Measurements from ENCODE around the gene PDLIM1. TPM values are rescaled to one million over a fixed set of nuclear protein-coding genes. Genes with fewer than 3 reads are reported as not detected.

Gene PDLIM1
- total and polyA plus RNA-seq, 11 donors = 225 to 434 (median 330) TPM

DNA sequence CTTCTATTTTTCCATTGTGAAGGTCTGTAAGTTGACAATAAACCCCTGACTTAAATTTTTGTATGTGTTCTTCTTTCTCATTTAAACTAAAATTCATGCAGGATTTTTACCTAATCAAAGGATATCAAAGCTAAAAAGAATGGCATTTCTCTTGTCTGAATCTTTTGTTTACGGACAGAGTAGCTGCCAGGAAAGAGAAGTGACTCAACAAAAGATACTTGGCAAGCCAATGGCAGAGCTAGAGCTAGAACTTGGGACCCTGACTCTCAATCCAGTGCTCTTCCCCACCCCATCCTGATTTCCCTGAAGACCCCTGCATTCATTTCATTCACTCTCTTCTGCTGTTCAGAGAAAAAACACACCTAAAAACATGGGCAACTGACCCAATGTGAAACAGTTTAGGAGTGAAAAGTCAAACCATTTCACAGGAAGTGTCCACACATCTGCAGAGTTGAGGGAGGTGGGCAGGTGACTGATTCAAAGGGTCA, 40.2 kb upstream of the PDLIM1 start:
- Histone ChIP-seq H3K27me3 (no peaks in the 10 kb centered on the region), H3K4me1 (peaks cover 10 to 79% (median 46%) of the 10 kb centered on the region in 12 donors), H3K27ac (peak overlapping the region in 6 of 12 donors; percentile 9 to 89 (median 44)), H3K36me3 (peaks cover 0 to 88% (median 23%) of the 10 kb centered on the region in 9 donors), H3K9me3 (no peaks in the 10 kb centered on the region), H3K4me3 (no peak overlapping the region)
- WGBS, 4 donors = 55 to 76% (median 69%) methylated on average over 1 of the region's 1 CpG
- no peak for ATAC-seq
- TF ChIP-seq POLR2A (IDR thresholded peaks at IDR 0.05) = no peak
- TF ChIP-seq, protein P1, sequence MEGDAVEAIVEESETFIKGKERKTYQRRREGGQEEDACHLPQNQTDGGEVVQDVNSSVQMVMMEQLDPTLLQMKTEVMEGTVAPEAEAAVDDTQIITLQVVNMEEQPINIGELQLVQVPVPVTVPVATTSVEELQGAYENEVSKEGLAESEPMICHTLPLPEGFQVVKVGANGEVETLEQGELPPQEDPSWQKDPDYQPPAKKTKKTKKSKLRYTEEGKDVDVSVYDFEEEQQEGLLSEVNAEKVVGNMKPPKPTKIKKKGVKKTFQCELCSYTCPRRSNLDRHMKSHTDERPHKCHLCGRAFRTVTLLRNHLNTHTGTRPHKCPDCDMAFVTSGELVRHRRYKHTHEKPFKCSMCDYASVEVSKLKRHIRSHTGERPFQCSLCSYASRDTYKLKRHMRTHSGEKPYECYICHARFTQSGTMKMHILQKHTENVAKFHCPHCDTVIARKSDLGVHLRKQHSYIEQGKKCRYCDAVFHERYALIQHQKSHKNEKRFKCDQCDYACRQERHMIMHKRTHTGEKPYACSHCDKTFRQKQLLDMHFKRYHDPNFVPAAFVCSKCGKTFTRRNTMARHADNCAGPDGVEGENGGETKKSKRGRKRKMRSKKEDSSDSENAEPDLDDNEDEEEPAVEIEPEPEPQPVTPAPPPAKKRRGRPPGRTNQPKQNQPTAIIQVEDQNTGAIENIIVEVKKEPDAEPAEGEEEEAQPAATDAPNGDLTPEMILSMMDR (IDR thresholded peaks at IDR 0.05) = no peak
- no peak for DNase-seq
- intact Hi-C loops (cut with DNase I) = loop anchor here in 5 of 10 donors (5.0 to 10.0 kb wide), 3 partner anchors 39 to 66 kb away; partner anchors contain the start of gene PDLIM1 (in 3 of the 5)

DNA sequence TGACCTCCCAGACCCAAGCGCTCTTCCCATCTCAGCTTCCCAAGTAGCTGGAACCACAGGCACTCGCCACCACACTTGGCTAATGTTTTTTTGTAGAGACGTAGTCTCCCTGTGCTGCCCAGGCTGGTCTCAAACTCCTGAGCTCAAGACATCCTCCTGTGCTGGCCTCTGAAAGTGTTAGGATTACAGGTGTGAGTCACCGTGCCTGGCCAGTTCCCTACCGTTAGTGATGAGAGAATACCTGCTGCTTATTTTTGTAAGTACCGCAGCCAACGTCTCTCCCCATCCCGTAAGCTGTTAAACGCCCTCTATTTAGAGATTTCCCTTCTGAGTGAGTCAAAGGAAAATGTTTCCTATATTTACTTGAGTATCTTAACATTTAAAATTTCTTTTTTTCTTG, 38.5 kb upstream of the PDLIM1 start:
- intact Hi-C loops (cut with DNase I) = loop anchor here in 1 of 10 donors (5.0 kb wide), 1 partner anchor 37 kb away; the partner anchor contains the start of gene PDLIM1
- Histone ChIP-seq H3K27ac (peak overlapping the region in 3 of 12 donors; percentile 3 to 89 (median 70)), H3K4me3 (no peak overlapping the region), H3K9me3 (no peaks in the 10 kb centered on the region), H3K27me3 (no peaks in the 10 kb centered on the region), H3K36me3 (peaks cover 0 to 91% (median 25%) of the 10 kb centered on the region in 9 donors), H3K4me1 (peaks cover 4 to 80% (median 39%) of the 10 kb centered on the region in 12 donors)
- no peak for DNase-seq
- no peak for TF ChIP-seq POLR2A (IDR thresholded peaks at IDR 0.05)
- 78 to 85% (median 84%) methylated on average over 9 of the region's 9 CpGs for WGBS, 4 donors
- ATAC-seq = no peak

DNA sequence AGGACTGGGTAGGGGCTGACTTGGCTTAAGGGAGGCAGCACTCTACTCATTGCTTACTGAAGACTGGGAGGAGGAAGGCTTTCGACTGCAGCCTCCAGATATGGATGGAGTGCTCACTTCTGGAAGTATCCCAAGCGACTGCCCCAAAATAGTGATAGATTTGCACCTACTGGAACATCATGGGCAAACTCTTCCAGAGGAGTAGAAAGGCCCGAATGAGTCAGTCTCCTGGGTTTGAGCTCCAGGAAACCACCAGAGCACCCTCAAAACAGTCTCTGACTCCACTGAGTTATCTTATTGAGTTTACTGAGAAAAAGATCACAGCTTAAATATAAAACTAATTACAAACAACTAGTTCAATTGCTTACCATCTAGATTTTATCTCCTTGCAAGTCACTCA, 37.2 kb upstream of the PDLIM1 start:
- ATAC-seq = no peak
- Histone ChIP-seq H3K4me3 (no peak overlapping the region), H3K27ac (peak overlapping the region in 11 of 12 donors; percentile 6 to 89 (median 67)), H3K4me1 (peaks cover 4 to 83% (median 36%) of the 10 kb centered on the region in 12 donors), H3K36me3 (peaks cover 0 to 96% (median 31%) of the 10 kb centered on the region in 9 donors), H3K9me3 (no peaks in the 10 kb centered on the region), H3K27me3 (no peaks in the 10 kb centered on the region)
- WGBS, 4 donors = 37 to 64% (median 55%) methylated on average over 3 of the region's 3 CpGs
- DNase-seq = no peak
- TF ChIP-seq, protein P1 (IDR thresholded peaks at IDR 0.05) = no peak
- no peak for TF ChIP-seq POLR2A (IDR thresholded peaks at IDR 0.05)
- intact Hi-C loops (cut with DNase I) = loop anchor here in 1 of 10 donors (5.0 kb wide), 1 partner anchor 36 kb away; the partner anchor contains the start of gene PDLIM1

DNA sequence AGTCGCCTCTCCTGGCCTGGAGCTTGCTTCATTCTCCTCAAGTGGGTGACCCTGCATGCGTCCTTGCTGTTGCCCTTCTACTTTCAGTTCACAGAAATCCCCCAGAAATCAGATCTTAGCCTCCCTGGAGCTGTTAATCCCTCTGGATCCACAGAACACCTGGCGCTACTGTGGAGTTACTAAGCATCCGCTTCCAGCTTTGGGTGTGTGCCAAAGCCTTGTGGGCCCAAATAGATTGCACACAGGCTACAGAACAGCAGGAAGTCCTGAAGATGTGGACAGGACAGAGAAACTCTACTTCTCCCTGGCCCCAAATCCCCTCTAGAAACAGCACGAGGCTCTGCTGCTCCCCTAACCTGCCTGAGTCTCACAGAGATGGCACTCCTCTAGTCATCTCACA, 36.6 kb upstream of the PDLIM1 start:
- H3K4me3 ChIP-seq = no peak overlapping the region
- no peaks in the 10 kb centered on the region for H3K9me3 ChIP-seq
- ATAC-seq (peak; percentile 48 to 83 (median 54)), DNase-seq (peak in 4 of 5 donors; percentile 69 to 74 (median 74))
- WGBS, 4 donors = 21 to 28% (median 24%) methylated on average over 5 of the region's 5 CpGs
- intact Hi-C loops (cut with DNase I) = loop anchor here in 1 of 10 donors (5.0 kb wide), 1 partner anchor 35 kb away; the partner anchor contains the start of gene PDLIM1
- no peaks in the 10 kb centered on the region for H3K27me3 ChIP-seq
- TF ChIP-seq, protein P1 (IDR thresholded peaks at IDR 0.05) = peak in 1 of 12 donors; percentile 8
- TF ChIP-seq POLR2A (IDR thresholded peaks at IDR 0.05) = no peak
- H3K27ac ChIP-seq = peak overlapping the region in 10 of 12 donors; percentile 9 to 89 (median 68)
- H3K4me1 ChIP-seq = peaks cover 4 to 82% (median 36%) of the 10 kb centered on the region in 12 donors
- peaks cover 0 to 96% (median 31%) of the 10 kb centered on the region in 9 donors for H3K36me3 ChIP-seq
